T-helper 2 cell treated with Interferon-gamma antibody and Interleukin-4, amounts not matched to agents 100 ng/mL and 5 ng/mL, for 36 hours (primary cell): ENCODE data around the gene SEC61G. TPM values are rescaled to one million over a fixed set of nuclear protein-coding genes. Genes with fewer than 3 reads are reported as not detected.

Experiments used
- total RNA-seq: library from RNA; stranded (reverse); gene quantifications from 2 replicates; pipeline ENCODE4 v1.2.3, GENCODE V29; 2022

The SEC61G gene
- total RNA-seq, 1 donor from 2014 or later = 159 TPM

Other genes with a start within 250 kb of the SEC61G start
- gene VSTM2A, start 216.8 kb downstream of the SEC61G start, total RNA-seq = not detected in 2 replicates